WTC11 (cell line): ENCODE data around the gene DYNLT3. TPM values are rescaled to one million over a fixed set of nuclear protein-coding genes. Genes with fewer than 3 reads are reported as not detected.

Experiments
- ATAC-seq: fragments of 200-7000 bp; cut with Tn5 transposase; 2 replicates; pipeline ENCODE4 v1.10.0; 2021; ENCODE audit warnings: mild to moderate bottlenecking, moderate library complexity
- CTCF ChIA-PET: fragments of 300-600 bp; sonication (Branson Sonifier 250); formaldehyde crosslinking; loops from one replicate; lab custom pipeline; 2021; ENCODE audit warnings: antibody characterized with exemption; lab: Charles Lee
- POLR2A ChIA-PET: fragments of 350-600 bp; sonication (Branson Sonifier 250); formaldehyde crosslinking; loops from one replicate; lab custom pipeline; 2021; ENCODE audit warnings: antibody characterized with exemption; lab: Charles Lee
- DNase-seq: peaks from one replicate; pipeline ENCODE4 v3.0.0; 2021; ENCODE audit warnings: low spot score
- H3K27ac Mint-ChIP-seq: 2 replicates; pipeline ENCODE4 v1.8.0; 2021; ENCODE audit warnings: mixed read lengths
- H3K27me3 Mint-ChIP-seq: 2 replicates; pipeline ENCODE4 v1.8.0; 2021; ENCODE audit warnings: low read depth, mild to moderate bottlenecking, moderate library complexity, mixed read lengths
- H3K36me3 Mint-ChIP-seq: 2 replicates; pipeline ENCODE4 v1.8.0; 2021; ENCODE audit warnings: mixed read lengths
- H3K4me1 Mint-ChIP-seq: 2 replicates; pipeline ENCODE4 v1.8.0; 2022; ENCODE audit warnings: mixed read lengths
- H3K4me3 Mint-ChIP-seq: 2 replicates; pipeline ENCODE4 v1.8.0; 2021; ENCODE audit warnings: mild to moderate bottlenecking, moderate library complexity, mixed read lengths
- H3K9me3 Mint-ChIP-seq: 2 replicates; pipeline ENCODE4 v1.8.0; 2021; ENCODE audit warnings: mixed read lengths
- ATF1 ChIP-seq: sonication (generic); formaldehyde crosslinking; IDR thresholded peaks from 2 replicates; pipeline ENCODE4 v1.8.1; 2023; ENCODE audit warnings: mild to moderate bottlenecking, moderate library complexity, missing genetic modification reagents
- ATF3 ChIP-seq: sonication (generic); formaldehyde crosslinking; conservative IDR thresholded peaks from 2 replicates; pipeline ENCODE4 v1.8.1; 2022; ENCODE audit warnings: mild to moderate bottlenecking, missing genetic modification reagents
- CDX4 ChIP-seq: fragments of 250-450 bp; sonication (Bioruptor Pico); IDR thresholded peaks from 2 replicates; pipeline ENCODE4 v1.9.0; 2021; ENCODE audit warnings: moderate library complexity, mild to moderate bottlenecking, inconsistent platforms, borderline replicate concordance
- ESRRA ChIP-seq: sonication (generic); formaldehyde crosslinking; IDR thresholded peaks from 2 replicates; pipeline ENCODE4 v1.8.1; 2022; ENCODE audit warnings: mild to moderate bottlenecking, missing genetic modification reagents, borderline replicate concordance
- FOXJ3 ChIP-seq: sonication (generic); formaldehyde crosslinking; IDR thresholded peaks from 2 replicates; pipeline ENCODE4 v1.9.0; 2021; ENCODE audit warnings: missing genetic modification reagents, mild to moderate bottlenecking, borderline replicate concordance
- JAZF1 ChIP-seq: fragments of 250-450 bp; sonication (Bioruptor Pico); IDR thresholded peaks from 2 replicates; pipeline ENCODE4 v1.9.0; 2021; ENCODE audit warnings: moderate library complexity, mild to moderate bottlenecking, inconsistent platforms
- JUN ChIP-seq: sonication (generic); formaldehyde crosslinking; IDR thresholded peaks from 2 replicates; pipeline ENCODE4 v1.8.0; 2023; ENCODE audit warnings: mild to moderate bottlenecking, missing genetic modification reagents
- MXD4 ChIP-seq: fragments of 250-450 bp; sonication (Bioruptor Pico); IDR thresholded peaks from 2 replicates; pipeline ENCODE4 v1.8.0; 2021; ENCODE audit warnings: mild to moderate bottlenecking, moderate library complexity, borderline replicate concordance
- ZNF121 ChIP-seq: sonication (generic); formaldehyde crosslinking; IDR thresholded peaks from 2 replicates; pipeline ENCODE4 v1.8.0; 2023; ENCODE audit warnings: missing genetic modification reagents
- ZSCAN18 ChIP-seq: fragments of 250-450 bp; sonication (Bioruptor Pico); IDR thresholded peaks from 2 replicates; pipeline ENCODE4 v2.1.2; 2022; ENCODE audit warnings: mild to moderate bottlenecking, moderate library complexity
- total RNA-seq: library from RNA; stranded (reverse); gene quantifications from 3 replicates; pipeline ENCODE4 v1.2.3, GENCODE V29; 2021
- TF ChIP-seq, protein P1 (sequence below): sonication (generic); formaldehyde crosslinking; IDR thresholded peaks from 2 replicates; pipeline ENCODE4 v1.8.1; 2022; ENCODE audit warnings: mild to moderate bottlenecking, moderate library complexity, missing genetic modification reagents
- TF ChIP-seq, protein P2 (sequence below): sonication (generic); formaldehyde crosslinking; IDR thresholded peaks from 2 replicates; pipeline ENCODE4 v1.8.0; 2023; ENCODE audit warnings: missing genetic modification reagents
- TF ChIP-seq, protein P3 (sequence below): sonication (generic); formaldehyde crosslinking; IDR thresholded peaks from 2 replicates; pipeline ENCODE4 v1.8.0; 2022; ENCODE audit warnings: missing genetic modification reagents
- TF ChIP-seq, protein P4 (sequence below): fragments of 250-450 bp; sonication (Bioruptor Pico); IDR thresholded peaks from 2 replicates; pipeline ENCODE4 v1.9.0; 2021; ENCODE audit warnings: mild to moderate bottlenecking
- TF ChIP-seq, protein P5 (sequence below): sonication (generic); formaldehyde crosslinking; IDR thresholded peaks from 2 replicates; pipeline ENCODE4 v1.8.1; 2023; ENCODE audit warnings: mild to moderate bottlenecking, missing genetic modification reagents, moderate library complexity
- TF ChIP-seq, protein P6 (sequence below): fragments of 250-450 bp; sonication (Bioruptor Pico); IDR thresholded peaks from 2 replicates; pipeline ENCODE4 v1.8.0; 2021; ENCODE audit warnings: mild to moderate bottlenecking

DYNLT3 gene
- total RNA-seq, 1 experiment from 2014 or later, result 5.1 TPM

GRCh38 chrX:37860721-37861120, 13.3 kb upstream of the DYNLT3 start (continued):
- no peak for TF ChIP-seq ESRRA
- TF ChIP-seq, protein P1, sequence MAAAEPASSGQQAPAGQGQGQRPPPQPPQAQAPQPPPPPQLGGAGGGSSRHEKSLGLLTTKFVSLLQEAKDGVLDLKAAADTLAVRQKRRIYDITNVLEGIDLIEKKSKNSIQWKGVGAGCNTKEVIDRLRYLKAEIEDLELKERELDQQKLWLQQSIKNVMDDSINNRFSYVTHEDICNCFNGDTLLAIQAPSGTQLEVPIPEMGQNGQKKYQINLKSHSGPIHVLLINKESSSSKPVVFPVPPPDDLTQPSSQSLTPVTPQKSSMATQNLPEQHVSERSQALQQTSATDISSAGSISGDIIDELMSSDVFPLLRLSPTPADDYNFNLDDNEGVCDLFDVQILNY, result no peak

DNA sequence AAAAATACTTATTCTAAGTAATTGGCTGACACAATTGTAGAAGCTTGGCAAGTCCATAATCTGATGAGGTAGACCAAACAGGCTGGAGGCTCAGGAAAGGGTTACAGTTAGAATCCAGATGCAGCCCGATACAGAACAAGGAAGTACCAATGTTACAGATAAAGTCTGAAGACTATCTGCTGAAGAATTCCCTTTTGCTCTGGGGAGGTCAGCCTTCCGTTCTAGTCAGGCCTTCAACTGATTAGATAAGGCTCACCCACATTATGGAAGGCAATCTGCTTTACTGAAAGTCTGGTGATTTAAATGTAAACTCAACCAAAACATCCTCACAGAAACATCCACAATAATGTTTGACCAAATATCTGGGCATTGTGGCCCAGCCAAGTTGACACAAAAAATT, 7.4 kb upstream of the DYNLT3 start:
- peaks cover under 1% of the 10 kb centered on the region; the same call in 1 of the 2 replicates for H3K27me3 Mint-ChIP-seq
- no peaks in the 10 kb centered on the region for H3K4me1 Mint-ChIP-seq
- H3K9me3 Mint-ChIP-seq, result 0 out of 2 replicates have a peak, but pooled peaks cover 5% of the 10 kb centered on the region
- H3K36me3 Mint-ChIP-seq, result no peaks in the 10 kb centered on the region; the same call in 1 of the 2 replicates
- H3K4me3 Mint-ChIP-seq, result no peak overlapping the region
- ATAC-seq (no peak), DNase-seq (no peak)
- POLR2A ChIA-PET, result no interaction called here
- CTCF ChIA-PET, result no interaction called here
- TF ChIP-seq FOXJ3 (no peak), ZSCAN18 (CRISPR knock-in tag) (no peak), ATF3 (no peak), JAZF1 (CRISPR knock-in tag) (no peak), CDX4 (CRISPR knock-in tag) (no peak), ZNF121 (no peak), JUN (CRISPR knock-in tag) (no peak), ATF1 (CRISPR knock-in tag) (no peak), MXD4 (CRISPR knock-in tag) (no peak)
- TF ChIP-seq, protein P2, sequence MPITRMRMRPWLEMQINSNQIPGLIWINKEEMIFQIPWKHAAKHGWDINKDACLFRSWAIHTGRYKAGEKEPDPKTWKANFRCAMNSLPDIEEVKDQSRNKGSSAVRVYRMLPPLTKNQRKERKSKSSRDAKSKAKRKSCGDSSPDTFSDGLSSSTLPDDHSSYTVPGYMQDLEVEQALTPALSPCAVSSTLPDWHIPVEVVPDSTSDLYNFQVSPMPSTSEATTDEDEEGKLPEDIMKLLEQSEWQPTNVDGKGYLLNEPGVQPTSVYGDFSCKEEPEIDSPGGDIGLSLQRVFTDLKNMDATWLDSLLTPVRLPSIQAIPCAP (CRISPR knock-in tag), result no peak
- TF ChIP-seq, protein P3, sequence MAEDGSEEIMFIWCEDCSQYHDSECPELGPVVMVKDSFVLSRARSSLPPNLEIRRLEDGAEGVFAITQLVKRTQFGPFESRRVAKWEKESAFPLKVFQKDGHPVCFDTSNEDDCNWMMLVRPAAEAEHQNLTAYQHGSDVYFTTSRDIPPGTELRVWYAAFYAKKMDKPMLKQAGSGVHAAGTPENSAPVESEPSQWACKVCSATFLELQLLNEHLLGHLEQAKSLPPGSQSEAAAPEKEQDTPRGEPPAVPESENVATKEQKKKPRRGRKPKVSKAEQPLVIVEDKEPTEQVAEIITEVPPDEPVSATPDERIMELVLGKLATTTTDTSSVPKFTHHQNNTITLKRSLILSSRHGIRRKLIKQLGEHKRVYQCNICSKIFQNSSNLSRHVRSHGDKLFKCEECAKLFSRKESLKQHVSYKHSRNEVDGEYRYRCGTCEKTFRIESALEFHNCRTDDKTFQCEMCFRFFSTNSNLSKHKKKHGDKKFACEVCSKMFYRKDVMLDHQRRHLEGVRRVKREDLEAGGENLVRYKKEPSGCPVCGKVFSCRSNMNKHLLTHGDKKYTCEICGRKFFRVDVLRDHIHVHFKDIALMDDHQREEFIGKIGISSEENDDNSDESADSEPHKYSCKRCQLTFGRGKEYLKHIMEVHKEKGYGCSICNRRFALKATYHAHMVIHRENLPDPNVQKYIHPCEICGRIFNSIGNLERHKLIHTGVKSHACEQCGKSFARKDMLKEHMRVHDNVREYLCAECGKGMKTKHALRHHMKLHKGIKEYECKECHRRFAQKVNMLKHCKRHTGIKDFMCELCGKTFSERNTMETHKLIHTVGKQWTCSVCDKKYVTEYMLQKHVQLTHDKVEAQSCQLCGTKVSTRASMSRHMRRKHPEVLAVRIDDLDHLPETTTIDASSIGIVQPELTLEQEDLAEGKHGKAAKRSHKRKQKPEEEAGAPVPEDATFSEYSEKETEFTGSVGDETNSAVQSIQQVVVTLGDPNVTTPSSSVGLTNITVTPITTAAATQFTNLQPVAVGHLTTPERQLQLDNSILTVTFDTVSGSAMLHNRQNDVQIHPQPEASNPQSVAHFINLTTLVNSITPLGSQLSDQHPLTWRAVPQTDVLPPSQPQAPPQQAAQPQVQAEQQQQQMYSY (CRISPR knock-in tag), result no peak
- TF ChIP-seq, protein P4, sequence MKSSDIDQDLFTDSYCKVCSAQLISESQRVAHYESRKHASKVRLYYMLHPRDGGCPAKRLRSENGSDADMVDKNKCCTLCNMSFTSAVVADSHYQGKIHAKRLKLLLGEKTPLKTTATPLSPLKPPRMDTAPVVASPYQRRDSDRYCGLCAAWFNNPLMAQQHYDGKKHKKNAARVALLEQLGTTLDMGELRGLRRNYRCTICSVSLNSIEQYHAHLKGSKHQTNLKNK (CRISPR knock-in tag), result no peak
- TF ChIP-seq, protein P5, sequence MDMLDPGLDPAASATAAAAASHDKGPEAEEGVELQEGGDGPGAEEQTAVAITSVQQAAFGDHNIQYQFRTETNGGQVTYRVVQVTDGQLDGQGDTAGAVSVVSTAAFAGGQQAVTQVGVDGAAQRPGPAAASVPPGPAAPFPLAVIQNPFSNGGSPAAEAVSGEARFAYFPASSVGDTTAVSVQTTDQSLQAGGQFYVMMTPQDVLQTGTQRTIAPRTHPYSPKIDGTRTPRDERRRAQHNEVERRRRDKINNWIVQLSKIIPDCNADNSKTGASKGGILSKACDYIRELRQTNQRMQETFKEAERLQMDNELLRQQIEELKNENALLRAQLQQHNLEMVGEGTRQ (CRISPR knock-in tag), result no peak
- TF ChIP-seq, protein P6, sequence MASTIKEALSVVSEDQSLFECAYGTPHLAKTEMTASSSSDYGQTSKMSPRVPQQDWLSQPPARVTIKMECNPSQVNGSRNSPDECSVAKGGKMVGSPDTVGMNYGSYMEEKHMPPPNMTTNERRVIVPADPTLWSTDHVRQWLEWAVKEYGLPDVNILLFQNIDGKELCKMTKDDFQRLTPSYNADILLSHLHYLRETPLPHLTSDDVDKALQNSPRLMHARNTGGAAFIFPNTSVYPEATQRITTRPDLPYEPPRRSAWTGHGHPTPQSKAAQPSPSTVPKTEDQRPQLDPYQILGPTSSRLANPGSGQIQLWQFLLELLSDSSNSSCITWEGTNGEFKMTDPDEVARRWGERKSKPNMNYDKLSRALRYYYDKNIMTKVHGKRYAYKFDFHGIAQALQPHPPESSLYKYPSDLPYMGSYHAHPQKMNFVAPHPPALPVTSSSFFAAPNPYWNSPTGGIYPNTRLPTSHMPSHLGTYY (CRISPR knock-in tag), result no peak
- no peak overlapping the region for H3K27ac Mint-ChIP-seq
